ENCODE data around the gene PFDN4.

PFDN4 gene

GRCh38 chr20:54180931-54181330 lies 27.0 kb upstream of the PFDN4 start:
- Histone ChIP-seq H3K27ac (ENCODE audit: low read length) (no peak overlapping the region), H3K27me3 (ENCODE audit: low read depth, low read length) (peaks cover 22% of the 10 kb centered on the region), H3K4me1 (ENCODE audit: low read length) (peaks cover 5% of the 10 kb centered on the region)

GRCh38 chr20:54184071-54184470 lies 23.8 kb upstream of the PFDN4 start:
- Histone ChIP-seq H3K79me2 (ENCODE audit: low read length) (no peaks in the 10 kb centered on the region), H3K27ac (ENCODE audit: low read length) (no peak overlapping the region), H4K20me1 (ENCODE audit: insufficient read depth, low read length) (no peaks in the 10 kb centered on the region), H3K36me3 (replicated peaks; ENCODE audit: low read depth, low read length) (no peaks in the 10 kb centered on the region), H3K27me3 (ENCODE audit: low read depth, low read length) (peaks cover 22% of the 10 kb centered on the region), H3K9me3 (ENCODE audit: insufficient read depth, low read length) (no peaks in the 10 kb centered on the region), H3K4me2 (ENCODE audit: low read length) (no peak overlapping the region), H2AFZ (ENCODE audit: low read depth, low read length) (no peak overlapping the region), H3K4me3 (ENCODE audit: low read length) (no peak overlapping the region), H3K4me1 (ENCODE audit: low read length) (peaks cover 5% of the 10 kb centered on the region), H3K9ac (ENCODE audit: low read length) (no peak overlapping the region)
- TF ChIP-seq CTCF (IDR thresholded peaks at IDR 0.05; ENCODE audit: low read depth, low read length) (no peak), EZH2phosphoT487 (IDR thresholded peaks at IDR 0.05; ENCODE audit: low read depth) (no peak)

More at GRCh38 chr20:54180931-54181330, 27.0 kb upstream of the PFDN4 start:
- Histone ChIP-seq H3K9me3 (ENCODE audit: insufficient read depth, low read length) (no peaks in the 10 kb centered on the region), H3K4me2 (ENCODE audit: low read length) (no peak overlapping the region), H4K20me1 (ENCODE audit: insufficient read depth, low read length) (no peaks in the 10 kb centered on the region), H3K4me3 (ENCODE audit: low read length) (no peak overlapping the region), H3K79me2 (ENCODE audit: low read length) (no peaks in the 10 kb centered on the region), H2AFZ (ENCODE audit: low read depth, low read length) (no peak overlapping the region), H3K9ac (ENCODE audit: low read length) (no peak overlapping the region), H3K36me3 (replicated peaks; ENCODE audit: low read depth, low read length) (no peaks in the 10 kb centered on the region)
- no peak for TF ChIP-seq CTCF (IDR thresholded peaks at IDR 0.05; ENCODE audit: low read depth, low read length)
- no peak for TF ChIP-seq EZH2phosphoT487 (IDR thresholded peaks at IDR 0.05; ENCODE audit: low read depth)

- H2AFZ ChIP-seq (ENCODE audit: low read depth, low read length) = no peak overlapping the region
- H3K9ac ChIP-seq (ENCODE audit: low read length) = no peak overlapping the region
- H3K4me2 ChIP-seq (ENCODE audit: low read length) = no peak overlapping the region
- peaks cover 22% of the 10 kb centered on the region for H3K27me3 ChIP-seq (ENCODE audit: low read depth, low read length)
- no peak overlapping the region for H3K27ac ChIP-seq (ENCODE audit: low read length)
- H4K20me1 ChIP-seq (ENCODE audit: insufficient read depth, low read length) = no peaks in the 10 kb centered on the region
- no peaks in the 10 kb centered on the region for H3K9me3 ChIP-seq (ENCODE audit: insufficient read depth, low read length)
- H3K36me3 ChIP-seq (replicated peaks; ENCODE audit: low read depth, low read length) = no peaks in the 10 kb centered on the region
- no peak overlapping the region for H3K4me3 ChIP-seq (ENCODE audit: low read length)
- no peak for TF ChIP-seq EZH2phosphoT487 (IDR thresholded peaks at IDR 0.05; ENCODE audit: low read depth)
- no peak for TF ChIP-seq CTCF (IDR thresholded peaks at IDR 0.05; ENCODE audit: low read depth, low read length)
- H3K79me2 ChIP-seq (ENCODE audit: low read length) = no peaks in the 10 kb centered on the region
- no peaks in the 10 kb centered on the region; the same call in 1 of the 2 replicates for H3K4me1 ChIP-seq (ENCODE audit: low read length)
Measured at GRCh38 chr20:54184904-54185626, 22.8 kb upstream of the PFDN4 start.

- H2AFZ ChIP-seq (ENCODE audit: low read depth, low read length) = no peak overlapping the region
- no peak overlapping the region for H3K9ac ChIP-seq (ENCODE audit: low read length)
- TF ChIP-seq EZH2phosphoT487 (IDR thresholded peaks at IDR 0.05; ENCODE audit: low read depth) (no peak), CTCF (IDR thresholded peaks at IDR 0.05; ENCODE audit: low read depth, low read length) (no peak)
- no peak overlapping the region for H3K4me3 ChIP-seq (ENCODE audit: low read length)
- no peaks in the 10 kb centered on the region for H3K36me3 ChIP-seq (replicated peaks; ENCODE audit: low read depth, low read length)
- no peaks in the 10 kb centered on the region for H3K79me2 ChIP-seq (ENCODE audit: low read length)
- H3K27me3 ChIP-seq (ENCODE audit: low read depth, low read length) = peaks cover 36% of the 10 kb centered on the region
- H3K27ac ChIP-seq (ENCODE audit: low read length) = no peak overlapping the region
- no peak overlapping the region for H3K4me2 ChIP-seq (ENCODE audit: low read length)
- no peaks in the 10 kb centered on the region for H3K9me3 ChIP-seq (ENCODE audit: insufficient read depth, low read length)
- no peaks in the 10 kb centered on the region for H3K4me1 ChIP-seq (ENCODE audit: low read length)
- H4K20me1 ChIP-seq (ENCODE audit: insufficient read depth, low read length) = no peaks in the 10 kb centered on the region
Measured at GRCh38 chr20:54188132-54188849, 19.6 kb upstream of the PFDN4 start.

Data from OCI-LY3 (cell line).